Measurements from ENCODE around the gene PARD3B.

PARD3B gene

GRCh38 chr2:204899983-204900382 is 354.7 kb downstream of the PARD3B start:
- no peak for TF ChIP-seq POLR2A (IDR thresholded peaks at IDR 0.05; ENCODE audit: low read length)
- no peak for TF ChIP-seq GATA1 (IDR thresholded peaks at IDR 0.05; ENCODE audit: low read depth, low read length)
- no peak for DNase-seq

DNA sequence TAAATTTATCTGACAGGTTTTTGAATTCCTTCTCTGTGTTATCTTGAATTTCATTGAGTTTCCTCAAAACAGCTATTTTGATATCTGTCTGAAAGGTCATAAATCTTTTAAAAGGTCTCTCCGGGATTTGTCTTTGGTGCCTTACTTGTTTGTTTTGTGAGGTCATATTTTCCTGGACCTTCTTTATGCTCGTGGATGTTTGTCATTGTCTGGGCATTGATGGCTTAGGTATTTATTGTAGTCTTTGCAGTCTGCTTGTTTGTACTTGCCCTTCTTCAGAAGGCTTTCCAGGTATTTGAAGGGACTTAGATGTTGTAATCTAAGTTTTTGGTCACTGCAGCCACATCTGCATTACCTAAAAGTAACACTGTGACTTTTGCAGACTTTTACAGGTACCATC is 355.2 kb downstream of the PARD3B start:
- no peak for TF ChIP-seq POLR2A (IDR thresholded peaks at IDR 0.05; ENCODE audit: low read length)
- TF ChIP-seq GATA1 (IDR thresholded peaks at IDR 0.05; ENCODE audit: low read depth, low read length): no peak
- DNase-seq: no peak

DNA sequence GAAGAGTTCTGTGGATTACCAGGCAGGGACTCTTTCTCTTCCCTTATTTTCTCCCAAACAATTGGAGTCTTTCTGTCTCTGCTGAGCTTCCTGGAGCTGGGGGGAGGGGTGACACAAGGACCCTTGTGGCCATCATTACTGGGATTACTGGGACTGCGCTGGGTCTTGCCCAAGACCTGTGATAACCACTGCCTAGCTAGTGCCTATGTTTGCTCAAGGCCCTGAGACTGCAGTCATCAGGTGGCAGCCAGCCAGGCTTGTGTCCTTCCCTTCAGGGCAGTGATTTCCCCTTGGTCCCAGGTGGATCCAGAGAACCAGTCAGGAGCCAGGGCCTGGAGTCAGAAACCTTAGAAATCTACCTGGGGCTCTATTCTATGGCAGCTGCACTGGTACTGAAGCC is 355.6 kb downstream of the PARD3B start:
- TF ChIP-seq GATA1 (IDR thresholded peaks at IDR 0.05; ENCODE audit: low read depth, low read length): no peak
- no peak for TF ChIP-seq POLR2A (IDR thresholded peaks at IDR 0.05; ENCODE audit: low read length)
- DNase-seq: no peak

- no peak for DNase-seq
- no peak for TF ChIP-seq GATA1 (IDR thresholded peaks at IDR 0.05; ENCODE audit: low read depth, low read length)
- no peak for TF ChIP-seq POLR2A (IDR thresholded peaks at IDR 0.05; ENCODE audit: low read length)
Observed at GRCh38 chr2:204901591-204901990, 356.3 kb downstream of the PARD3B start.

- no peak for TF ChIP-seq GATA1 (IDR thresholded peaks at IDR 0.05; ENCODE audit: low read depth, low read length)
- TF ChIP-seq POLR2A (IDR thresholded peaks at IDR 0.05; ENCODE audit: low read length): no peak
- DNase-seq: no peak
Observed at GRCh38 chr2:204909791-204910190, 364.5 kb downstream of the PARD3B start.

- DNase-seq: no peak
- TF ChIP-seq GATA1 (IDR thresholded peaks at IDR 0.05; ENCODE audit: low read depth, low read length): no peak
- no peak for TF ChIP-seq POLR2A (IDR thresholded peaks at IDR 0.05; ENCODE audit: low read length)
Observed at GRCh38 chr2:204913312-204913711, 368.0 kb downstream of the PARD3B start.

DNA sequence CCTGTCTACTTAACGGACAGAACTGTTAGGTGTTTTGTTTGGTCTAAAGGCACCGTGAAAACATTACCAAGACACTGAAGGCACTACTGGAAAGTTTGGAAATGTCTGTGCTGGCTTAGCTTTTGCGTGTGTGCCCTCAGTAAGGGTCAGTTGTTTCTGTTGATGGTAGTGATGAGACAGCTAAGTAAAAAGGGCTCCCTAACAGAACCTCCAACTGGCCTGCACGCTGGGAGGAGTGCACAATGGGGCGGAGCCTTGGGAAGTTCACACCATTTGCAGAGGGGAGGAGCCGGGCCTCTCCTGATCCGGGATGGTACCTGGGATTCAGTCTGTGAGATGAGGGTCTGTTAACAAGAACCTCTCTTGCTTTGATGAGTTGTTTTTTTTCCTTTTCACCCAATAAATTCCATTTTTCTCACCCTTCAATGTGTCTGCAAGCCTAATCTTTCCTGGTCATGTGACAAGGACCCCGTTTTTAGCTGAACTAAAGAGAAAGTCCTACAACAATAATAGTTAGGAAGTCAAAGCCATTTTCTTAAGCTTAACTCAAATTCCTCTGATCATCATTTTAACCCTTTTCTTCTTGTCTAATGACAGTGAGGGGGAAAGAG is 368.7 kb downstream of the PARD3B start:
- TF ChIP-seq POLR2A (IDR thresholded peaks at IDR 0.05; ENCODE audit: low read length) (no peak), GATA1 (IDR thresholded peaks at IDR 0.05; ENCODE audit: low read depth, low read length) (no peak)
- DNase-seq: no peak

DNA sequence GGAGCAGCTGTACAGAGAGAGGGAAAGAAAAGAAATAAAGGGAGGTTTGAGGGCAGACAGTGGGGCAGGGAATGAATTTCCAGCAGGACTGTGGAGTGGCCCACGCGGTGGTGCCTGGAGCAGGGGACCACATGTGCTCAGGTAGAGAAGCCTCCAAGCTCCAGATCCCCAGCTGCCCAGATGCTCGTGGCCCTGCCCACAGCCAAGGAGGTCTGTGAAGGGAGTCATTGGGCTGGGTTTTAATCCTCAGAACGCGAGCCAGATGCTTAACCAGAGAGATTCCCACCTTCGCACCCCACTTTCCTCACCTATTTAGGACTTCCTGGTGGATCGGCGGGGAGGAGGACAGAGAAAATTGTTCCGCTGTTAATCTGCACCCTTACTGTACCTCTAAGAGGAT is 369.4 kb downstream of the PARD3B start:
- no peak for DNase-seq
- no peak for TF ChIP-seq POLR2A (IDR thresholded peaks at IDR 0.05; ENCODE audit: low read length)
- TF ChIP-seq GATA1 (IDR thresholded peaks at IDR 0.05; ENCODE audit: low read depth, low read length): no peak

- DNase-seq: no peak
- TF ChIP-seq POLR2A (IDR thresholded peaks at IDR 0.05; ENCODE audit: low read length) (no peak), GATA1 (IDR thresholded peaks at IDR 0.05; ENCODE audit: low read depth, low read length) (no peak)
Observed at GRCh38 chr2:204917089-204917701, 371.9 kb downstream of the PARD3B start.

GRCh38 chr2:204920776-204921175 is 375.5 kb downstream of the PARD3B start:
- no peak for DNase-seq
- TF ChIP-seq GATA1 (IDR thresholded peaks at IDR 0.05; ENCODE audit: low read depth, low read length) (no peak), POLR2A (IDR thresholded peaks at IDR 0.05; ENCODE audit: low read length) (no peak)

DNA sequence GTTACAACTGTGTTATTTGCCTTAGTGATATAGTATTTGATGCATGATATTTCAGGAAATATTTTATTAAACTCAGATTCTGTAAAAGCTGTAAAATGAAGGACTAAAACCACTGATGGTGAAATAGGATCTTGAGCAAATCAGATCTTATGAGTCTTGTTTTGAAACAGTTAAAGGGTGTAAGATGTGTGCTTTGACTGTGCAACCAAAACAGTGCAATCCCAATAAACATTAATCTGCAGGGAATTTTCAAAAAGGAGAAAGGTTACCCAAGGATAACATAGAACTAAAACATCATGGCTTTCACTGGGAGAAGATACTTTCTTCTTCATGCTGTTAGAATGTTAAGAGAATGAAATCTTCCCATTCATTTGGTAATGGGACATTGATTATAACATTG is 378.7 kb downstream of the PARD3B start:
- no peak for DNase-seq
- TF ChIP-seq GATA1 (IDR thresholded peaks at IDR 0.05; ENCODE audit: low read depth, low read length) (no peak), POLR2A (IDR thresholded peaks at IDR 0.05; ENCODE audit: low read length) (no peak)

- DNase-seq: no peak
- TF ChIP-seq POLR2A (IDR thresholded peaks at IDR 0.05; ENCODE audit: low read length): no peak
- TF ChIP-seq GATA1 (IDR thresholded peaks at IDR 0.05; ENCODE audit: low read depth, low read length): no peak
Observed at GRCh38 chr2:204931562-204931961, 386.3 kb downstream of the PARD3B start.

- no peak for DNase-seq
- no peak for TF ChIP-seq GATA1 (IDR thresholded peaks at IDR 0.05; ENCODE audit: low read depth, low read length)
- TF ChIP-seq POLR2A (IDR thresholded peaks at IDR 0.05; ENCODE audit: low read length): no peak
Observed at GRCh38 chr2:204933735-204934374, 388.6 kb downstream of the PARD3B start.

DNA sequence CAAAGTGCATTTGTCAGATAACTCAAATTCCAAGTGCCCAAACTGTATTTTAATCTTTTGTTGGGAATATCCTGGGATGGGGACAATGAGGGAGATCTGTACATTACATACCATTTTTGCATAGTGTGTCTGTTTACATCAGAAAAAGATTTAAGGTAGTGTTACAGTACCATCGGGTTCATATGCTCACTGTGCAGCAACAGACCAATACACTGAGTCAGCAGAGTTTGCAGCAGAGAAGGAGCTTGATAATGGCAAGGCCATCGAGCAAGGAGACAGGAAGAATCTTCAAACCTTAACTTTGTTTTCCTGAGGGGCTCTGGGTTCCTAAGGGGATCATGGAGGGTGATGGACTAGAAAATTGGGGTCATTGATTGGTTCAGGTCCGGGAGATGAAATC is 399.7 kb downstream of the PARD3B start:
- no peak for TF ChIP-seq GATA1 (IDR thresholded peaks at IDR 0.05; ENCODE audit: low read depth, low read length)
- TF ChIP-seq POLR2A (IDR thresholded peaks at IDR 0.05; ENCODE audit: low read length): no peak
- no peak for DNase-seq

- DNase-seq: no peak
- no peak for TF ChIP-seq POLR2A (IDR thresholded peaks at IDR 0.05; ENCODE audit: low read length)
- TF ChIP-seq GATA1 (IDR thresholded peaks at IDR 0.05; ENCODE audit: low read depth, low read length): no peak
Observed at GRCh38 chr2:204945376-204945775, 400.1 kb downstream of the PARD3B start.

Data from erythroblast (primary cell).